HG02840 (cell line): ENCODE measurements around the gene PEX10.

Source experiments
- ATAC-seq: cut with Tn5 transposase; IDR thresholded peaks from one replicate; pipeline ENCODE4 v1.9.1; 2021; ENCODE audit warnings: mild to moderate bottlenecking, moderate library complexity, moderate number of reproducible peaks; ENCODE audit not compliant: unreplicated experiment, low FRiP score

Gene PEX10

GRCh38 chr1:2377751-2378440, 34.5 kb downstream of the PEX10 start:
- no peak for ATAC-seq

DNA sequence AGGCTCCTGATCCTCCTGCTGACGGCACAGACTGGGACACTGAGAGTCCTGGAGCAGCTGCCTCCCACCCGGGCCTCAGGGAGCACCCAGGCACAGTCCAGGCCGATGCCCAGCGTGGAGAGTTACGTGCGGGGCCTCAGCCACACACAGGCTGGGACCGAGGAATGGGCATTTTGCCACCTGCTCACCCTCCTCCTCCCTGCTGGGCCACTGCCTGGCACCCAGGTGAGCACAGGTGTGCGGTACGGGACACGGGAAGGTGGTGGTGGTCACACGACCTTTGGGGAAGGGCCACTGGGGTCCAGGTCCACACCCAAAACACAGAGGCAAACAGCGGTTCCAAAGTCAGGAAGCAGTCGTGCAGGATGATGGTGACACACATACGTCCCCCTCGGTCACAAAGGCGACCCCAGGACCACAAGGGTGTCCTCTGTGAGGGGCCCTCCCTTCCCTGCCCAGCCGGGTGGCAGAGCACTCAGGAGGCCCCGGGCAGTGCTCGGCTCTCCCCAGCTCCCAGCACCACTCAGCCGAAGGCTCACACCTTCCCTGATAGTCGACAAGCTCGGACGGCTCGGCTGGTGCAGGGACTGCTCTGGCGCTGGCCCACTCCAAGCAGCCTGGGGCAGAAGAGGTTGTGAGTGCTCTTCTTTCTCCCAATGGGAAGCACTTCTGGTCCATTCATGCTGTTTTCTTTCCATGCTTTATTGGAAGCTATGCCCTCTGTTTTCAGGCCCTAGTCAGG, 35.3 kb downstream of the PEX10 start:
- no peak for ATAC-seq

GRCh38 chr1:2376261-2376741, 36.1 kb downstream of the PEX10 start:
- ATAC-seq: no peak

- no peak for ATAC-seq
Measured at GRCh38 chr1:2375923-2376260, 36.5 kb downstream of the PEX10 start.

DNA sequence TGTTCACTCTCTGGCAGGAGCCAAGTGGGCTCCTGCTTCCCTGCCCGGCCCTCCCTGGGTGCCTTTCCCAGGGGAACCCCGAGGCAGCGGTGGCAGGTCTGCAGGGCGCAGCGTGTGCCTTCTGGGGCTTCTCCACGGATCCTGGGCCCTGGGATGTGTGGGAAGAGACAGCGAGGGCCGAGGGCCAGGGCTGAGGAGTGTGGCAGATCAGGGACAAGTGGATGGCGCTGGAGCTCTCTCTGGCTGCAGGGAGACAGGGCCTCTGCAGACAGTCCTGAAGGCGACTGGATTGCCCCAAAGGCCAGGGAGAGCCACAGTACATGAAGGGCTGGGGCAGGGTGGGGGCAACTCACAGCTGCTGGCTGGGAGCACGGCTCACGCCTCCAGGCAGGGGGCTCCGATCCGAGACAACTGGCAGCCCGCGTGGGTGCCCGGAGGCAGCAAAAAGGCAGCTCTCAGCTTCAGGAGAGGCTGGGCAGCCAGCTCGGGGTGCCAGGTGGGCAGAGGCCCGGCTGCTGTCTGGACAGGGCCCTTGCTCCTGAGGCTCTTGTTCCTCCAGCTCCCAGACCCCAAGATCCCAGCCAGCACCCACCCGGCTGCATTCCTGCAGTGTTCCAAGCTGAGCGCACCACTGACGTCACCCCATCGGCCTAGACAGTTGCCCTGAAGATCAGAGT, 37.0 kb downstream of the PEX10 start:
- ATAC-seq: no peak

DNA sequence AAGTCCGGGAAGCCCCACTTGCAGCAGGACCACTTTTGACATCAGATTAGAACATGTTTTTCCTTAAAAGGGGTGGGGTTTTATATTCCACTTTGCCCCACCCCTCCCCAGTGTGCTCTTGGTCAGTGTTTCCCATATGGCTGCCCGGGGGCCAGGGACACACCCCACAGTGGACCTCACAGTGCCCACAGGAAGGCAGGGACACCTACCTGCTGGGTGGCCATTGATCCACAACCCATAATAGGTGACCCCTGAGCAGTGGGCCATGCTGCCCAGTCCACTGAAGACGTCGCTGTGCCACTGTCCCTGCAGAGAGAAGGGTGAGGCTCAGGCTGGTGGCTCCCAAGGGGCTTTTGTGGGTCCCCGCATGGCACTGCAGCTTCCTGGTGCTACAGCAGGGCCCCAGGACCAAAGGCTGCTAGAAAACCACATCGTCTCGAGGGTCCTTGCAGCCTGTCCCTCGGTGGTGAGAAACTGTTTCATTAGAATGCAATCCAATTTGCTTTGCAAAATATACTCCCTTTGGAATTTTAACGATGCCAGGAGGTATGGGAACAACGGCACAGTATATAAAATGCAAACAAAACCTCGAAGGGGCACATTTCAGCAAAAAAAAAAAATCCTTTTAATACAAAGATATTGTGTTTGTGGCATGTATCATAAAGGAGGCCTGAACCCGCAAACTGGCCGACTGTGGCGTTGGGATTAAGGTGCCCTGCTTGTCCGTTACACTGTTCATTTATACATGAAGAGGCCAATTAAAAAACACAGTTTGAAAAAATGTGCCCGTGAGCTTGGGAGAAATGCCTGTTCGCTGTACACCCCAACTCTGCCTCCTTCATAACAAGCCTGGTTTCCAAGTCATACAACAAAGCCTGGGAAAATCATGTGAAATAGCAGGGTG, 37.9 kb downstream of the PEX10 start:
- no peak for ATAC-seq

- ATAC-seq: no peak
Measured at GRCh38 chr1:2373551-2374251, 38.7 kb downstream of the PEX10 start.

DNA sequence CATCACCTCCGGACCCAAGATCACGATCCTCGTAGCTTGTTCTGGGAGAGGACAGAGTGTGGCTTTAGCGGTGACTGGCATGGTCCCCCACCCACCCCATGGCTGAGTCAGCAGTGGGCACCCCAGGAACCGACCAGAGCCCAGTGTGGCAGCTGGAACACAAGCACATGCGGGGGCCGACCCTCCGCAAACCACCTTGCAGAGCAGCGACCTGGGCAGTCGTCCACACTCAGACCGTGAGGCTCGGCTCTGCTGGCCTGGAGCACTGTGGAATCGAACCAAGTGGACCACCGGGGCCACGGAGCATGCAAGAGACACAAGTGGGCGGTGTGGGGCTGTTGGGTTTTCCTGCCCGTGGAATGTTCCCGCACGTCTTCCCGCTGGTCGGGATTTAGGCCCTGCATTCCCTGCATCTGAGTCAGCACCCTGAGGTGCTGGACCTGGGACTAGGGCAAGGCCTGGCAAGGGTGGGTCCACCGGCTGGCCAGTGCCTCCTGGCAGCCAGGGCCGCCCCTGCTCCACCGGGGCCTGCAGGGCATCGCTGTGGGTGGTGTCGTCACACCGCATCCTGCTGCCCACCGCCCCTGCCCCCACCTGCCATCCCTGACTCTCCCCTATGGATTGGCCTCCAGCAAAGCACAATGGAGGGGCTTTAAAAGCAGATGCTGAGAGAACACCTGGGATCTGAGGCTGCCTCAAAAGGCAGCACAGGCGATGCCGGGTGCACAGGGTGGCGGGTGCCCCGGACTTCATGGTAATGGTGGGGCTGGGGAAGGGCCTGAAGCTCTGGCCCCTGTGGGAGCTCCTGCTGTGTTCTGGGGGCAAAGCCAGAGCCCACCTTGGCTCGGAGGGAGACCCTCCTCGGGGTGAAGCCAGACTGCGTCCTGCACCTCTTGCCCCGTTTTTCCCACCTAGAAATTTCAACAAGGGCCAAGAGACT, 39.5 kb downstream of the PEX10 start:
- no peak for ATAC-seq

DNA sequence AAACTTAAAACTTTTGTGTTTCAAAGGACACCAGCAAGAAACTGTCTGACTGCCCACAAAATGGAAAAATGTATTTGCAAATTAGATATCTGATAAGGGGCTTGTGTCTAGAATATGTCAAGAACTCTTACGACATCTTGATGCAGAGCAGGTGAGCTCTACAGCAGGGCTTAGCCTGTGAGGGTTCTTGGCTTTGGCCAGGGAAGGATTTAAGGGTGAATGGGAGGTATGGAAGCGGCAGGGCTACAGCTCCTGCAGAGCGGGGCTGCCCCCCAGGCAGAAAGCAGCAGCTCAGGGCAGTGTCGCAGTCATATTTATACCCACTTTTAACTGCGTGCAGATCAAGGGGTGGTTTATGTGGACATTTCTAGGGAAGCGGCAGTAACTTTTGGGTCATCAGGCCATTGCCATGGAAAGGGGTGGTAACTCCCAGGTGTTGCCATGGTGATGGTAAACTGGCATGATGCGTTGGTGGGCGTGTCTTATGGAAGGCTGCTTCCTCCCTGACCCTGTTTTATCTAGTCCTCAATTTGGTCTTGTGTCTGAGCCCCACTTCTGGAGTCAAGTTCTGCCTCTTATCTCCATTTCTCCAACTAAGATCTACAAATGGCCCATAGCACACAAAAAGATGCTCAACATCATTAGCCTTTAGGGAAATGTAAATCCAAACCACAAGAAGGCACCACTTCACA, 44.2 kb downstream of the PEX10 start:
- no peak for ATAC-seq

DNA sequence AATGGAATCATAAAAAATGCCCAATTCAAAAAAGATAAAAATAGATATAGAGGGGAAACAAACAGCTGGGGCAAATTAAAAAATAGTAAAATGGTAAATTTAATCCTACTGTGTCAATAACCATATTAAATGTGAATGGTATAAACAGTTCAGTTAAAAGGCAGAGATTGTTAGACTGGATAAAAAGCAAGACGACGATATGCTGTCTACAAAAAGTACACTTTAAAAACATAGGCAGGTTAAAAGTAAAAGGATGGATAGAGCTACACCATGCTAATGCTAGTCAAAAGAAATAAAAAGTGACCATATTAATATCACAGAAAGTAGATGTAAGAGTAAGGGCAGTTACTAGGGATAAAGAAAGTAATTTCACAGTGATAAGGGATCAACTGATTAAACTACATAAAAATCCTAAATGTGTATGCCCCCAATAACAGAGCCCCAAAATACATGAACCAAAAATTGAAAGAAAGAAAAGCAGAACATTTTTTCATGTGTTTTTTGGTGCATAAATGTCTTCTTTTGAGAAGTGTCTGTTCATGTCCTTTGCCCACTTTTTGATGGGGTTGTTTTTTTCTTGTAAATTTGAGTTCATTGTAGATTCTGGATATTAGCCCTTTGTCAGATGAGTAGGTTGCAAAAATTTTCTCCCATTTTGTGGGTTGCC, 48.4 kb downstream of the PEX10 start:
- ATAC-seq: no peak

- ATAC-seq: no peak
Measured at GRCh38 chr1:2360588-2361364, 51.6 kb downstream of the PEX10 start.

DNA sequence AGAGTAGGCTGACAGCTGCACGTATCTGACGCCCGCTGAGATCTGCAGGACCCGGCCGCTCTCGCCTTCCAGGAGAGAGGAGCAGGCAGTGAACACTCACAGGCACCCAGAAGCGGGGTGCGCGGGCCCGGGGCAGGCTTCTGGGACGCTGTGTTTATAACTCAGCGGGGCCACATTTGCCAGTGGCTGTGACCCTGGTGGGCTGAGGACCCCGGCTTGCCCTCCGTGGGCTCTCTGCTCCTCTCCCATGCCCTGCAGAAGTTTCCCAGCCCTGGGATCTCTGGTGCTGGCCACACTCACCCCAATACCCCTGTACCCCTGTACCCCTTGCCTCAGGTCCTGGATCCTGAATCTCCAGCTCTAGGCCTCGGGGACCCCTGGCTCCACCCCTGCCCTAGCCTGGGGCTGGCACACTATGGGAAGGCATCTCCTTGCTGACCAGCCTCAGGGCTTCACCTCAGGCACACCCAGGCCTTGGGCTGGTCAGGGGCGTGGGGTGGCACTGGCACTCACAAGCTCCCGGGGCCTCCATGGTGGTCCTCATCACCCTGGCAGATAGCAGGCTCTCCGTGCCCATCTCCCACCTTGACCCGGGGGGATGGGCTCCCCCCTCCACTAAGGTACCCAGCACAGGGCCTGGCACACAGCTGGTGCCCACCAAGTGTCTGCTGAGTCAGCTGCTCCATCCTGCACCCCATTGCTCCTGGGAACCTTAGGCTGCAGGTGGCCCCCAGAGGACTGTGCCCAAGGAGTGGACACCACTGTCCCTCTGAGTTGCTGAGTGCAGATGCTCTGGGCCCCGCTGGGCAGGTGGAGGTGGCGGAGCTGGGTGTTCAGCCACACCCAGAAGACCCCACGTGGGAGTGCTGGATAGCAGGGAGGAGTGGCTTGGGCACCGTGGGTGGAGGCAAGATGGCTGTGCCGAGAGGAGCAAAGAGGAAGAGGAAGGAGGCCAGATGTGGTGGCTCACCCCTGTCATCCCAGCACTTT, 53.4 kb downstream of the PEX10 start:
- ATAC-seq: no peak

GRCh38 chr1:2358072-2358471, 54.3 kb downstream of the PEX10 start:
- no peak for ATAC-seq

DNA sequence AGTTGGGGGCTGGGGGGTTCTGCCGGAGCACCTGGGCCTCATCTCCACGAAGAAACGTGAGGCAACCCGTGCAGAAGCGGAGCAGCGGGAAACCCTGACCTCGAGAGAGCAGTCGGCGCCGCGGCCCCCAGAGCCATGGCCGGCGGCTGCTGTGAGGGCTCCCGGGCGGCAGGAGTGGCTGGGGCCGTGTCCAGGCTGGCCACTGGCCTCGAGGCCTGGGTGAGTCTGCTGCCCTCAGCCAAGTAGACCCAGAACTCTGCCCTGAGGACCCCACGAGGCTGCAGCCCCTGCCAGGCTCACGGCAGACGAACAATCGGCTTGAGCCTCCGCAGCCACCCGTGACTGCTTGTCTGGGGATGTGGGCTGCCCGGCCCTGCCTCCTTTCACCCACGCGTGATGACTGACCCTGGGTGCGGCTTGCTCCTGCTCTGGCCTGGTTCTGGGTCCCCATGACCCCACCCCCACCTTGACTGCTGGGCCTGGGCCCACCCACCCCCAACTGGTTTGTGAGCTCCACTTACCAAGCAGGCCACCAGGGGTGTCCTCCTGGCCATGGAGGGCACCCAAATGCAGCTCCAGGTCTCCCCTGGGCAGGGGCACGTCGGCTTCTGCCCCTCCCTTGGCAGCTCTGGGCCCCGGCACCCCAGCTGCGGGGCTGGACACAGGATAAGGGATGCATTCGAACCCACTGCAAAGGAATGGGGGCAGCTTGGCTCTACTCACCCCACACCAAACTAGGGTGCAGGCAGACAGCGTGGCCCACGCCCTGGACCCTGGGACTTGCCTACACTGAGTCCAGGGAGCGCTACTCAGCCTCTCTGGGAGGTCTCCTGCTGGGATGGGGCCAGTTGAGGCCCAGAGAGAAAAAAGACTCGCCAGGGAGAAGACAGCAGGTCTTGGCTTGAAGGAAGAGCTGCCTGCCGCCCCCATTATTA, 55.2 kb downstream of the PEX10 start:
- no peak for ATAC-seq

DNA sequence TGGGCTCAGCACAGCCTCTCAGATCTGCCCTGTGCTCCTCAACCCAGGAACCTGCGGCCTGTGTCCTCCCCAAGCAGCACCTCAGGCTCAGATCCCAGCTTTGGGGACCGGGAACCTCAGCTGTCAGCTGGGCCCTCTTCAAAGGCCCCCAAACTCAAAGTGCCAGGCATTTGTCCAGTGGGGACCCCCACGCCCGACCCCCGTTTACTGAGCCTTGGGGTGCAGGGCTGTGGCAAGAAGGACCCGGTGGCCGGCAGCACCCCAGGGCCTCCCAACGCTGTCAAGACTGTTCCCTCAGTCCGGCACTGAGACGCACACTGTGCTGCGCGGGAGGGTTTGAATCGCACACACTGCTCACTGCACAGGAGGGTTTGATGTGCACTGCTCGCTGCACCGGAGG, 56.0 kb downstream of the PEX10 start:
- ATAC-seq: no peak
